HAP-1 (cell line): ENCODE data around the gene RASA3.
"Not testable (repeated sequence)": the region's sequence is repeated elsewhere in the genome, so short reads cannot be mapped to it uniquely, and the experiment has no call there.

Source experiments
- DNase-seq, 2 experiments: peaks; one replicate each; pipeline ENCODE4 v3.0.0-alpha.2; 2016 to 2020; ENCODE audit warnings: low spot score in 2 of 2
- H3K27me3 ChIP-seq: fragments of 250-450 bp; sonication (Bioruptor Pico); 2 replicates; pipeline ENCODE4 v1.5.1; 2020; ENCODE audit warnings: low read depth, mild to moderate bottlenecking, moderate library complexity
- H3K36me3 ChIP-seq: fragments of 250-450 bp; sonication (Bioruptor Pico); replicated peaks from 2 replicates; pipeline ENCODE4 v1.5.1; 2020; ENCODE audit warnings: mild to moderate bottlenecking
- H3K4me1 ChIP-seq: fragments of 250-450 bp; sonication (Bioruptor Pico); 2 replicates; pipeline ENCODE4 v1.5.1; 2020; ENCODE audit warnings: mild to moderate bottlenecking
- H3K4me3 ChIP-seq: fragments of 250-450 bp; sonication (Bioruptor Pico); 2 replicates; pipeline ENCODE4 v1.5.1; 2020; ENCODE audit warnings: mild to moderate bottlenecking, moderate library complexity
- H3K9me3 ChIP-seq: fragments of 250-450 bp; sonication (Bioruptor Pico); 2 replicates; pipeline ENCODE4 v1.5.1; 2020; ENCODE audit warnings: mild to moderate bottlenecking, moderate library complexity
- in situ Hi-C: fragments of 300-500 bp; cut with MboI; formaldehyde crosslinking; loops from 3 replicates; pipeline ENCODE4 v1.14.3; 2020; ENCODE audit warnings: low sequenced_read_pairs, inconsistent platforms, mixed read lengths

RASA3 gene

GRCh38 chr13:114132419-114133121, at the start of gene RASA3:
TSS of gene RASA3 (minus strand) at chr13:114132623. CDS start at chr13:114132489, 134 bp downstream.
- in situ Hi-C loops, result no loop called here
- no peaks in the 10 kb centered on the region for H3K36me3 ChIP-seq
- no peaks in the 10 kb centered on the region for H3K9me3 ChIP-seq
- H3K4me3 ChIP-seq, result peak within 1 kb of the TSS; percentile 47
- peak; percentile 85 to 86 for DNase-seq
- peaks cover 3% of the 10 kb centered on the region; the same call in 1 of the 2 replicates for H3K4me1 ChIP-seq
- no peaks in the 10 kb centered on the region for H3K27me3 ChIP-seq

DNA sequence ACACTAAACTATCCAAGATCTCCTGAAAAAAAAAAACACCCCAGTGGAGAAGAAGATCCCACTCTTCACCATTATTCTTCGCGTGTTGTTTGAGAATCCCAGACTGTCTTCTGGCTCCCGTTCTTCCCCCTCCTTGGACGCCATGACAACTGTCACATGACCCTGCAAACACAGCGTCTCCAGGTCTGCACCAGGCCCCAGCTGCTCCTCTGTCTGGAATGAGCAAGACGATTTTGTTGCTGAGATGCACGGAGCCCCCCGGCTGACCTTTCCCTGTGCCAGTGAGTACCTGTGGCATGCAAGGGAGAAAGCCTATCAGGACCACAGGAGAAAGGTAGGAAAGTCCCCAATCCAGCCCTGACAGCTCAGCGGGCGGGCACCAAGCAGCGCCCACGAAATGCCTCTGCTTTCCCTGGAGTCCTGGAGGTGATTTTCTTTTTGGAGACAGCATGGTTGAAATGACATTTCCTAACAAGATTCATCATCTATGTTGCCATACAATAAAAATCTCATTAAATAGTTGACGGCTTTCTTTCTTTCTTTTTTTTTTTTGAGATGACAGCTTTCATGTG, 46.8 kb upstream of the RASA3 start, which contains the start of gene CFAP97D2:
Gene CFAP97D2, plus strand, starts transcription at position 171 of the 572 bp plus-strand sequence. Its CDS starts 74 bp downstream, at position 245.
- no peaks in the 10 kb centered on the region for H3K27me3 ChIP-seq
- DNase-seq, result no peak
- no peaks in the 10 kb centered on the region for H3K36me3 ChIP-seq
- no peak within 1 kb of the TSS for H3K4me3 ChIP-seq
- in situ Hi-C loops, result no loop called here
- no peaks in the 10 kb centered on the region for H3K4me1 ChIP-seq
- H3K9me3 ChIP-seq, result no peaks in the 10 kb centered on the region

GRCh38 chr13:114177245-114178010, 45.0 kb upstream of the RASA3 start:
- no peaks in the 10 kb centered on the region for H3K4me1 ChIP-seq
- H3K4me3 ChIP-seq, result no peak overlapping the region
- no peaks in the 10 kb centered on the region for H3K27me3 ChIP-seq
- H3K36me3 ChIP-seq, result no peaks in the 10 kb centered on the region
- H3K9me3 ChIP-seq, result no peaks in the 10 kb centered on the region
- in situ Hi-C loops, result no loop called here
- no peak for DNase-seq

DNA sequence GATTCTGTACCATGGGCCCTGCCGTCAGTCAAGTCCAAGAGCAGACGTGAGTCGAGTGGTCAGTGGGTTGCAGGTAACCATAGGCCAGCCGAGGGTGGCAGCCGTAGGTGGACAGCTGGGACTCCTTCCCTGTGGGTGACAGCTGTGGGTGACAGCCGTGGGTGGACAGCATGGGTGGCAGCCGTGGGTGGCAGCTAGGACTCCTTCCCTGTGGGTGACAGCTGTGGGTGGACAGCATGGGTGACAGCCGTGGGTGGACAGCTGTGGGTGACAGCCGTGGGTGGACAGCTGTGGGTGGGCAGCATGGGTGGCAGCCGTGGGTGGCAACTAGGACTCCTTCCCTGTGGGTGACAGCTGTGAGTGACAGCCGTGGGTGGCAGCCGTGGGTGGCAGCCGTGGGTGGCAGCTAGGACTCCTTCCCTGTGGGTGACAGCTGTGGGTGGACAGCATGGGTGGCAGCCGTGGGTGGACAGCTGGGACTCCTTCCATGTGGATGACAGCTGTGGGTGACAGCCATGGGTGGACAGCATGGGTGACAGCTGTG, 44.0 kb upstream of the RASA3 start:
- H3K4me1 ChIP-seq, result not testable (repeated sequence)

DNA sequence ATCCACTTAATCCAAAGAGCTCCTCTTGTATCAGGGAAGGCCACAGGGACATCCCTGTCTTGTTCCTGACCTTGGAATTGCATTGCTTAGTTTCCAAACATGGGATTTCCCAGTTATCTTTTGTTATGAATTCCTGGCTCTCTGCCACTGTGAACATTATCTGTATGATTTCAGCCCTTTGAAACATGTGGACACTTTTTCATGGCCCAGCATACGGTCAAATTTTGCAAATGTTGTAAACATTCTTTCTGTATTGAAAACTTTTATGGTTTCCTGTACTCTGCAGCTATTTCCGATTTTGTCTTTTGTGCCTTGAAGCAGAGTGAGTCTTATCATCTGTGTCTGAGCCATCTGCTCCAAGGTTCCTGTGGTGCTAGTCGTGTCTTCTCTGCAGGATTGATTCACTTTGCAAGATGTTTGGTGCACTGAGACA, 42.1 kb upstream of the RASA3 start:
- Histone ChIP-seq H3K36me3 (no peaks in the 10 kb centered on the region), H3K27me3 (no peaks in the 10 kb centered on the region), H3K4me3 (no peak overlapping the region), H3K4me1 (no peaks in the 10 kb centered on the region), H3K9me3 (no peaks in the 10 kb centered on the region)
- in situ Hi-C loops, result no loop called here
- DNase-seq, result no peak

More for the DNA sequence above, 44.0 kb upstream of the RASA3 start:
- H3K9me3 ChIP-seq, H3K4me3 ChIP-seq, in situ Hi-C loops, H3K27me3 ChIP-seq, DNase-seq, H3K36me3 ChIP-seq: not testable (repeated sequence)

GRCh38 chr13:114173745-114174144, 41.3 kb upstream of the RASA3 start:
- Histone ChIP-seq H3K4me3 (no peak overlapping the region), H3K27me3 (no peaks in the 10 kb centered on the region), H3K36me3 (no peaks in the 10 kb centered on the region), H3K9me3 (no peaks in the 10 kb centered on the region), H3K4me1 (no peaks in the 10 kb centered on the region)
- in situ Hi-C loops, result no loop called here
- DNase-seq, result no peak

- Histone ChIP-seq H3K4me3 (no peak overlapping the region), H3K36me3 (no peaks in the 10 kb centered on the region), H3K4me1 (no peaks in the 10 kb centered on the region), H3K27me3 (no peaks in the 10 kb centered on the region), H3K9me3 (no peaks in the 10 kb centered on the region)
- no peak for DNase-seq
- in situ Hi-C loops, result no loop called here
Observed at GRCh38 chr13:114173272-114173671, 40.8 kb upstream of the RASA3 start.

- in situ Hi-C loops, result no loop called here
- Histone ChIP-seq H3K9me3 (no peaks in the 10 kb centered on the region), H3K36me3 (no peaks in the 10 kb centered on the region), H3K4me3 (no peak overlapping the region), H3K27me3 (no peaks in the 10 kb centered on the region), H3K4me1 (no peaks in the 10 kb centered on the region)
- no peak for DNase-seq
Observed at GRCh38 chr13:114167885-114168284, 35.5 kb upstream of the RASA3 start.

DNA sequence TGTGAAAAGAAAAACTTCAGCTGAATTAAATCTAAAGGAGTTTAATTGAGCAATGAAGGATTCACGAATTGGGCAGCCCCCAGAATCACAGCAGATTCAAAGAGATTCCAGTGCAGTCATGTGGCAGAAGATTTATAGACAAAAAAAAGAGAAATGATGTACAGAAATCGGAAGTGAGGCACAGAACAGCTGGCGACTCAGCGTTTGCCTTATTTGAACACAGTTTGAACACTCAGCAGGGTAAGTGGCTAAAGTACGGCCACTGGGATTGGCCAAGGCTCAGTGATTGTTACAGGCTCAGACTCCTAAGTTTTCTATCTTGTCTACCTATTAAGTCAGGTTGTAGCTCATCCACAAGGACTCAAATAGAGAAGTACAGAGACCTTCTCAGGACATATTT, 35.0 kb upstream of the RASA3 start:
- Histone ChIP-seq H3K9me3 (no peaks in the 10 kb centered on the region), H3K36me3 (no peaks in the 10 kb centered on the region), H3K27me3 (peaks cover 2% of the 10 kb centered on the region; the same call in 1 of the 2 replicates), H3K4me3 (no peak overlapping the region), H3K4me1 (no peaks in the 10 kb centered on the region)
- in situ Hi-C loops, result no loop called here
- DNase-seq, result no peak

DNA sequence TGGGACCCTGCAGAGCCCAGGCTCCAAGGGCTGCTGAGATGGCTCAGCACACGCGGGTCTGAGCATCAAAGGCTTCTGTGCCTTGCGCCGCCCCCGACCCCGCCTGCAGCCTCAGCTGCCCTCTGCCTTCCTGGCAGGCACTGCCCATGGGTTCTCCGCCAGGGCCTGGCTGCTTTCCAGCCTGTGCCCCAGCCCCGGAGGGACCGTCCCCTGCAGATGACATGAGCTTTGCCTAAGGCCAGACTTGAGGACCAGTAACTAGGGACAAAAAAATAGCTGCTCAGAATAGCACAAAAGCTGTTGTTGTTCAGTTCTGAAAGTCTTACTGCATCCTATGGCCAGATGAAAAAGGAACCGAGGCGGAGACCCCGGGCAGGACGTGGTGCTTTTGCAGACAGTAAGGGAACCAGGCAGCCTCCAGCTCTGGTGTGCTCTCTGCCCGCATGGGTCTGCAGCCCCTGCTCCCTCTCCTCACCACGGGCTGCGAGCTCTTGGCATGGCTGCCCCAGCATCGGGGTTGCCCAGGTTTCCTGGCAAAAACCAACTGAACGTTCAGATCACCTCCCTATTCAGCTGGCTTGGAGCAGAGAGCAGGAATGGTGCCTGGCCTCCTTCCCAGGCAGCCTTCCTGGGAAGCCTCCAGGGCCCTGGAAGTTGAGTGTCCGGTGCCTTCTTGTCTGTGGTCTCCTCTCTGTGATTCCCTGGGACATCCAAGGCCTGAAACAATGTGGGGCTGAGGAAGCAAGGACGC, 34.1 kb upstream of the RASA3 start:
- Histone ChIP-seq H3K36me3 (no peaks in the 10 kb centered on the region), H3K4me1 (no peaks in the 10 kb centered on the region), H3K9me3 (no peaks in the 10 kb centered on the region), H3K4me3 (no peak overlapping the region), H3K27me3 (peaks cover 5% of the 10 kb centered on the region; the same call in 1 of the 2 replicates)
- no peak for DNase-seq
- in situ Hi-C loops, result no loop called here

DNA sequence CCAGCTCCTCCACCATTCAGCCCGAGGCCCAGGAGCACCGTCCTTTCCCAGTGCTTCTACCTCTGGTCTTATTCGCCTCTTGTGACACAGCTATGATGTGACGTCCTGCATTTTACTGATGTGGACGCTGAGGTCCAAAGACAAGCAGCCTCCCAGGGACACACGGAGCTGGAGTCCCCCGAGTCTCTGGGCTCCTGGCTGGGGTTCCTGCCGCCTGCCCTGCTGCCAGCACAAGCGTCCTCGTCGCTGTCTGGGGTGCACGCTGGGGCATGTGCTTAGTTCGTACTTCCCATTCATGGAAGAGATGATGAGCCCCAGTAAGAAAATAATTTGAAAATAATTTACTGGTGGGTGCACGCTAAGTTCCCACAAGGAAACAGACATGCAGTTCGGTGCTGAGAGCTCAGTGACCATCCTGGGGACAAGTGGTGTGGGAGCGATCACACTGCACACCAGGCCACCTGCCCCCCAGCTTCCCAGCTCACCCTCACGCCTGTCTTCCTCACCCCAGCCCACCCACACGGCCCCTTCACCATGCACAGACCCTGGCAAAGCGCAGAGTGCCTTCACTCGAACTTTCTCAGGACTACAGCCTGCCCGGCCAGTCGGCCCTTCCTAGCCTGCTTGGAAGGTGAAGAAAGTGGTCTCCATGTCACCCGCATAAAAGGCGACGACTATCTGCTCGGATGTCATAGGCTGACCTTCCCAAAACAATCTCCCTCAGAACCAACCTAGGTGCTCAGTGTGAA, 32.4 kb upstream of the RASA3 start:
- Histone ChIP-seq H3K4me3 (no peak overlapping the region), H3K27me3 (peaks cover 5% of the 10 kb centered on the region; the same call in 1 of the 2 replicates), H3K4me1 (no peaks in the 10 kb centered on the region), H3K9me3 (no peaks in the 10 kb centered on the region), H3K36me3 (no peaks in the 10 kb centered on the region)
- in situ Hi-C loops, result no loop called here
- no peak for DNase-seq

- in situ Hi-C loops, result no loop called here
- H3K36me3 ChIP-seq, result no peaks in the 10 kb centered on the region
Observed at GRCh38 chr13:114164053-114164452, 31.6 kb upstream of the RASA3 start.

DNA sequence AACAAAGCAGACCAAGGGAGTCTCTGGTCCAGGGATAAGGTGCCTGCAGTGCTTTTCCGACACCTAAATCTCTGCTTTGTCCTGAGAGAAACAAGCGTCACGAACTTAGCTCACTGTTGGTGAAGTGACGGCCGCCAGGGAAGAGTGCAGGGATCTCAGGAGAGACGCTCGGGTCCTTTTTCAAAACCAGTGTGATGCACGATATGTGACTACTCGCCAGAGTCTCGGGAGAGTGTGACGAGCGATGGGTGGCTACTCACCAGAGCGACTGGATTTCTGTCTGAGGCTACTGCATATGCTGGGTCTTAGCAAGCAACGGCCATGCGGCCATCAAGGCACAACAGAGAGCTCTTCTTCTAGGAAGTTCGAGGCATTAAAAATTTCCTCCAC, 30.1 kb upstream of the RASA3 start:
- DNase-seq, result no peak
- Histone ChIP-seq H3K36me3 (no peaks in the 10 kb centered on the region), H3K27me3 (peaks cover 5% of the 10 kb centered on the region; the same call in 1 of the 2 replicates), H3K9me3 (no peaks in the 10 kb centered on the region), H3K4me3 (no peak overlapping the region), H3K4me1 (no peaks in the 10 kb centered on the region)
- in situ Hi-C loops, result no loop called here

More at GRCh38 chr13:114164053-114164452, 31.6 kb upstream of the RASA3 start:
- Histone ChIP-seq H3K4me3 (no peak overlapping the region), H3K9me3 (no peaks in the 10 kb centered on the region), H3K4me1 (no peaks in the 10 kb centered on the region), H3K27me3 (peaks cover 5% of the 10 kb centered on the region; the same call in 1 of the 2 replicates)
- no peak for DNase-seq
